Measurements from ENCODE around the gene CLIC1.

The CLIC1 gene

DNA sequence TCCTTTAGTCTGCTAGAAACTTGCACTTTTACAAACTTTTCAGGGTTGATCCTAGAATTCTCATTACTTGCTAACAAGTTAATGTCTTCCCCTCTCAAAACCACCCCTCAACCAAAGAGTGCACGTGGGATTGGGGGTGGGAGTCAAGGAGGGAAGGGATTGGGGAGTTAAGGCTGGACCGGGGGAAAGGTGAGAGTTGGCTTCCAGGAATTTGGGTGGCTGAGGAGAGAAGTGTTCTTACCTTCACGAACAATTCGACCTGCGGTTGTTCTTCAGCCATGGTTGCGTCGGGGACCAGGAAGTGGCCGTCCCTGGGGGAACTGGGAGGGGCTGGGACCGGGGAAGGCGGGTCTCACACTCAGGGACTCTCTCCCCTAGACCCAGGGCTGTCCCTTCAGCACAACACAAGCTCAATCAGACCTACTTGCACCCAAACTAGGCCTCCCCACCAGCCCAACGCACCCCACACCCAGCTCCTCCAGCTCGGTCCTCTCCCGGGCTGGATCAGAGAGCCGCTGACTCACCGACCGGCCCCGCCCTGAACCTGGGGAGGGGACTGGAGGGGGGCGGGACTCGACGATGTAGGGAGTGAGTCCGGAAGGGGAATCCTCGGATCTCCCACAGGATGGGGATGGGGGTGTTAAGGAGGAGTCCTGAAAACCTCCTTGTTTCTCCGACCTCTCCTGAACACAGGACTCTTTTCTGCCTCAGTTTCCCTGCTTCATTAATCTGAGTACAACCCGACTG is at the start of gene CLIC1:
TSS of gene CLIC1 (minus strand) at position 510 of the 747 bp plus-strand sequence. CDS start at position 280, 230 bp downstream.
- peak; percentile 69 for DNase-seq (ENCODE audit: low read depth)

DNA sequence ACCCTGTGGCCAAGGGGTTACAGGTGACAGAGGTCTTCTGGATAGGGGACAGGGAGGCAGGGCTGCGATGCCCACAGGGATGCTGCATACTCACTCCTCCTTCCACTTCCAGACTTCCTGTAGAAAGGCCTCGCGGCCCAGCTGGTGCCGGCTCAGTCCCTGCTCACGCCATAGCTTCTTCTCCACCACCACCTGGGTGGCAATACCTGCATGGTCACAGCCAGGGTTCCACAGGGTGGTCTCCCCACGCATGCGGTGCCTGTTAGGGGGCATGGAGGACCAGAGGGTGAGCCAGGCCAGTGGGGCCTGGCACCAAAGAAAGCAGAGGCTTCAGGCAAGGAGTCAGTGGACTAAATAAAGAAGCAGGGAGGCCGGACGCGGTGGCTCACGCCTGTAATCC is 49.1 kb upstream of the CLIC1 start:
- DNase-seq (ENCODE audit: low read depth): no peak

DNA sequence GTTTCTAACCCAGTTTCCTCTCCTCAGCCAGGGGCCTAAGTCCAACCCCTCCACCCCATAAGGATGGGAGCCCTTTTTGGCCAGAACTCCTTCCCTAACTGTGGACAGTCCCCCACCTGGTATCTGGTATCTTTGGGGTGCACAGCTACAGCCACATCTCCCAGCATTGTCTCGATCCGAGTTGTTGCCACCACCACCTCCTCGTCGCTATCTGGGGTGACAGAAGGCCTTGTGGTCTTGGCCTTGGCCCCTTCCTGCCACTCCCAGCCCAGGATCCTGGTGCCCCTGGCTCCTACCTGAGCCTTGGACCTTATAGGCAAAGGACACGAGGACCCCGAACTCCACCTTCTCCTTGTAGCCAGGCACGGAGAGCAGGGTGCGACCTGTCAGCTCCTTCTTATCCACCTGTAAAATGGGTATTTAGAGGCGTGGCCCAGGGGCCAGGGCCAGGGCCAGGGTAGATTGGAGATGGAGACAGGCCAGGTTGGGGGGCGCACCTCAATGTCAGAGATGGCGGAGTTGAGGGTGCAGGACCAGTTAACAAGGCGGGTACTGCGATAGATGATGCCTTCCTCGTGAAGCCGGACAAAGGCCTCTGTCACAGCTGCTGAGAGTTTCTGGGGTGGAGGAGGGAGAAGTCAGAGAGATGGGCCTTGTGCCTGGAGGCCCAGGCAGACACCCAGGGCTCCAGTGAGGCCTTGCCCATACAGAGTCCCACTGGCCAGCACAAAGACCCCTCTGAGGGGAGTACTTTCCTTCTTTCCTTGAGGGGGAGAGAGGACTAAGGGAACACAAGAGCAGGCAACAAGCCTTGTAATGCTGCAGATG is 48.0 kb upstream of the CLIC1 start:
- DNase-seq (ENCODE audit: low read depth): no peak

DNA sequence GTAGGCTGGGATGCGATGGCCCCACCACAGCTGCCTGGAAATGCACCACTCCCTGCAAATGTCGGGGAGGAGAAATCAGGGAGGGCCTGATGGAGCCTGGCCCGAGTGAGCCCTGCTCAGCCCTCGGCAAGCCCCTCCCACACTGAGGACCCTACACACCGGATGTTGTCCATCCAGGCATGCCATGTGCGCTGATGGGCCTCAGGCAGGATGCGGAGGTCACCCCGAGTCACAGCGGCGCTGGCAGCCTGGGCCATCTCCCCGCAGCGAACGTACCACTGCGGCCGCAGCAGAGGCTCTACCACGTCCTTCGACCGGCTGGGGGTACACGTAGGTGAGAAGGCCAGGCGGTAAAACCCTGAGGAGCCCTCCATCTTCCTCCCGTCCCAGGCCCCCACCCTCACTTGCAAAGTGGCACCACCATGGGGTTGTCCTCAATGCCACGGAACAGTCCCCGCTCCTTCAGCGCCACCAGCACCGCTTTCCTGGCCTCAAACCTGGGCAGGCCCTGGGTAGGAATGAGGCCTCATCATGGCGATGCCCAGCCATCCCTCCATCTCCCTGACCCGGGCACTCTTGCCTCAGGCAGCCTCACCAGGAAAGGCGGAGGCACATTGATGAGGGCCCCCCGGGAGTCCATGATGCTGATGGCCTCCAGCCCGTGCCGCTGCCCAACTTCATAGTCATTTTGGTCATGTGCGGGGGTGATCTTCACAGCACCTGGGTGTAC is 46.0 kb upstream of the CLIC1 start:
- DNase-seq (ENCODE audit: low read depth): no peak

DNA sequence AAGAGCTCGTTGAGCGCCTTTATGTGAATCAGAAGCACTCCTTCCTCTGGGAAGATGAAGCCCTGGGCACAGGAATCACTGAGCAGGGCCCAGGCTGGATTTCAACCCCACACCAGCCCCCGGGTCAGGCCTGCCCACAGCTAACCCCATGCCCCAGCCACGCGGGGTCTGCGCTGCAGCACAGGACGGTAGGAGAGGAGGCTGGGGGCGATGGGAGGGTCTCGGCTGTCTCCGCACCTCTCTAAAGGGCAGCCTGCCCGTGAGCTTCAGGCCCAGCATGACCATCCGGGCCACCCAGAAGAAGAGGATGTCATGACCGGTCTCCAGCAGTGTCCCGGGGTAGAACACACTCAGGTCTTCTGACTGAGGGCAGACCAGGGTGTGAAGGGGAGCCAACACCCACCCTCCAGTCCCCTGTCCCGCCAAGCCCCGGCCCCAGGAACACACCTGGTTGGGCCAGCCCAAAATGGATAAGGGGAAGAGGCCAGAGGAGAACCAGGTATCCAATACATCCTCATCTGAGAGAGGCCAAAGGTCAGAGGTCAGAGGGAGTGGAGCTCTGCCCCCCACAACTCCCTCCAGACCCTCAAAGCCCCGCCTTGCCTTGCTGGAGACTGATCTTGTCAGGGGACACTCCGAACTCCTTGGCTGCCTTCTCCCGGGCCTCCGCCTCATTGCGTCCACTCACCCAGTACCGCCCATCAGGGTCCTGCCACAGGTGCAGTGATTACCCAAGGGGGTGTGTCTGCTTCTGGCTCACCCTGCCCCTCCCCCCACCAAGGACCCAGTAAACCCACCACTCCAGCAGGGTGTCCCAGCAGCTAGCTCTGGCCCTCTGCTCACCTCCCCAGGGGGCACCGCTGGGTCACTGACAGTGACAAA is 45.2 kb upstream of the CLIC1 start:
- DNase-seq (ENCODE audit: low read depth): no peak

DNA sequence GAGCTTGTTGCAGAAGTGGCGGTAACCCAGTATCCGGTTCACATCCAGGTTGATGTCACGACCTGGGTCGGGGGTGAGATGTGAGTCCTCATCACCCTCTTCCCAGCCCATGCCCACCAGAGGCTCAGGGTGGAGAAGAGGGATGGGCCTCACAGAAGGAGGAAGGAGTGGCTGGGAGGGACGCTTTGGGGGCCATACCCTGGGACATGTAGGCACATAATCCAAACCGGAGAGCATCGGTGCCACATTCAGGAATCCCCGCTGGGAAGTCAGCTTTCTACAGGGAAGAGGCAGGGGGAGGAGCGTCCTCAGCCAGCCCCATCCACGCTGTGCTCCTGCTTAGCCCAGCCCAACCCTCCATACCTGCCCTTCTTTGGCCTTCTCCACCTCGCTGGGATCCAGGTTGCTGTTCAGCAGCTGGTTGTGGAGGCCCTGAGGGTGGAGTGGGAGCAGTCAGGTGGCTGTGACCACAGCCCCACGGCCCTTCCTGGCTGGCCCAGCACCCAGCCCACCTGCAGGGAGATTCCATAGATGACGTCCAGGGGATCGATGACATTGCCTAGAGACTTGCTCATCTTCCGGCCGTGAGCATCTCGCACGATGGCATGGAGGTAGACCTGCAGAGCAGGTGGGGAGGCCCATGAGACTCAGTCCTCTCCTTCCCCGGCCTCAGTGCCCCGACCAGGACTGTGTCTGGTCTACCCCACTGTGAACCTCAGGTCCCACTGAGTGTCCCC is 44.3 kb upstream of the CLIC1 start:
- DNase-seq (ENCODE audit: low read depth): no peak

DNA sequence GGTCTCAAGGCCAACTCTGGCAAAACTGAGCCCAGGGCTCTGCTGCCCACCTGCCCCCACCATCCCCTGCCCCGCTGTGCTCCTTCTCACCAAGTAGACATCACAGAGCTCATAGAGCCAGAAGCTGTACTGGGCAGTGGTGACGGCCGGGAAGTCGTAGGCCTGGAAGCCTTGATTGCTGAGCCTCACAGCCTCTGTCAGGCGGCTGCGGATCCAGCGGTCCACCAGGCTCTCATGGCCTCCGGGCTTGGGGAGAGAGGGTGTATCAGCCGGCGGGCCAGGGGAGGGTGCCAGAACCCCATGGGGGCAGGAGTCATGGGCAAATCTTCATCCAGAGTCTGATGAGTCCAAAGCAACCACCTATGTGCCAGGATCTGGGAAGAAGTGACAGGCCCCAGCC is 43.6 kb upstream of the CLIC1 start:
- DNase-seq (ENCODE audit: low read depth): no peak

DNA sequence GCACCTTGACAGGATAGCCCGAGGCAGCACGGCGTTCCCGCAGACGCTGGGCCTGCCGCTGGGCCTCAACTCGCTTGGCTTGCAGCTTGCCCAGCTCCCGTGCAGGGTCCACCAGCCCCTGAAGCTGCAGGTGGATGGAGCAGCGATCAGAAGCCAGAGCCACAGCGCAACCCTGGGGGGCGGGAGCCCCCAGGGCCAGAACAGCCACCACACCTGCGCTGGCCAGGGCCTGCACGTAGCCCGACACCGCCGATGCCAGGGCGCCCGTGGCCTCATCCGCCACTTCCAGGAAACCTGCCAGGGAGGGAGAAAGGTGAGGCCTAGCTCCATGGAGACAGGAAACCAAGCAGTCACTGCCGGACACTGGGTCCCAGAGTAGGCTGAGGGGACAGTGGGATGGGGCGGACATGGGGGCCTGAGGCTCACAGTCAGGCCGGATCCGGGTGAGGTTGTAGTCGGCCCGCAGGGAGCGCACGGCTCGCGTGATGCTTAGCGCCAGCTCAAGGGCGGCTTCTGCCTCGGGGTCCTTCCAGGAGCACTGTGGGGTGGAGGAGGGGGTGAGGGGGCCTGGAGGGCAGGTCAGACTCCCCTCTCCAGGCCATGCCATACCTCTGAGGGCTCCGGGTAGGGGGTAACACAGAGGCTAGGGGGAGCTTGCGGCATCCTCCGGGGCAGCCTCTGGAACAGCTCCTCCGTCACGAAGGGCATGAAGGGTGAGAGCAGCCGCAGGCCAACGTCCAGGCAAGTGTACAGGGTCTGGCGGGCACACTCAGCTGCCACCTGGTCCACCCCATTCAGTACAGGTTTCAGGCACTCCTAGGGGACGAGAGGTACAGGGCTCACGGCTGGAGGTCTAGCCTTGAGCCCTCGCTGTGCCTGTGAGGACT is 42.9 kb upstream of the CLIC1 start:
- DNase-seq (ENCODE audit: low read depth): no peak

DNA sequence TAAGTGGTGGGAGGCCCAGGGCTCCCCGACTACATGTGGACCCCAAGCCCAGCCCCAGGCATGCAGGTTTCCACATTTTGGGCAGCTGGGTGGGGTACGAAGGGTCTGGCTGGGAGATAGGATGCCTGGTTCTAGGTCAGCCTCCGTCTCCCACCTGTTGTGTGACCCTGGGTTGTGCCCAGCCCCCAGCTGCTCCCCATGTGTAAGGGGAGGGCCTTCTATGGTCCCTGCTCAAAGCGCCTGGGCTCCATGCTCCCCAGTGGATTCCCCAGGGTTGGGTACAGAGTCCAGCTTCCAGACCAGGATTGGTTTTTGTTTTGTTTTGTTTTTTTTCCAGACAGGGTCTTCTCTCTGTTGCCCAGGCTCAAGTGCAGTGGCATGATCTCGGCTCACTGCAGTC is 41.9 kb upstream of the CLIC1 start:
- DNase-seq (ENCODE audit: low read depth): no peak

DNA sequence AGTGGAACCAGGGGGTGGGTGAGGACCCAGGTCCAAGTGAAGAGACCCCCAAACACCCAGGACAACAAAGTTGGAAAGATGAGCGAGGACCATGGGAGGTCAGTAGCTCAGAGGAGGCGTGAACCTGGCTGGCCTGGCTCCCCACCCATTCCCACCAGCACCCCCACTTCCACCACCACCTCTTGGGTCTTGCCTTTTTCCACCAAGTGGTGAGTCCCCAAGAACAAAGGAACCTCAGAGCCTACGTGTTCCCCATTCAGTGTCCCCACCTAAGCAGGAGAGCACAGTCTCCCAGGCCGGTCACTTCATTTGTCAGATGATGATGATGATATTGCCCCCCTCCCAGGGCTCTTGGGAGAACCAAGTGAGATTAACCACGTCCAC is 41.3 kb upstream of the CLIC1 start:
- DNase-seq (ENCODE audit: low read depth): no peak

DNA sequence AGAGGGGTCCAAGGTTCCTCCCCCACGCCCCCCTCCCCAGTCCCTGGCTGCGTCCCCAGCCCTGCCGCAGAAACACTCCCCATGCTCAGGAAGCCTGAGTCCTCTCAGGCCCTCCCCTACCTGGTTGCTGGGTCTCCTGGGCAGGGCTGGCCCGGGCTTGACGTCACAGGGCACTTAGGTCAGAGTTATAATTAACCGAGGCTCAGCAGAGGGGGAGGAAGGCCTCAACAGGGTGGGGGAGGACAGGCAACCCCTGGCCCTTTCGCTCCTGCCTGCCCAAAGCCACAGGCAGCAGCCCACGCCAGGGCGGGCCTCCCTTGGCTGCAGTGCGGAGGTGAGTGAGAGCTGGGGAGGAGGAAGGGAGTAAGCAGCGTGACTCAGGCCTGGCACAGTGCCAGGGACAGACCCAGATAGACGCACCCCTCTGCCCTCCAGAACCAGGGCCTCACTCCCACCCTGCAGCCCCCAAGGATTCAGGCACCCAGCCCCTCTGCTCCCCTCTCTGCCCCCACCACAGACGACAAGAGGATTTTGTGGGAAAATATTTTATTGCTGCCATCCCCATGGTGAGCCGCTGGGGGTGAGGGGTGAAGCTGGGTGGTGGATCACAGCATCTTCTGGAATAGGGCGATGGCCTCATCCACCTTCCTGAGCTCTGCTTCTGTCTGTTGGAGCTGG is 40.8 kb upstream of the CLIC1 start, which contains the start of gene VWA7:
TSS of gene VWA7 (minus strand) at position 340 of the 678 bp plus-strand sequence. CDS start 549 bp downstream, outside the sequence.
- peak; percentile 71 for DNase-seq (ENCODE audit: low read depth)

DNA sequence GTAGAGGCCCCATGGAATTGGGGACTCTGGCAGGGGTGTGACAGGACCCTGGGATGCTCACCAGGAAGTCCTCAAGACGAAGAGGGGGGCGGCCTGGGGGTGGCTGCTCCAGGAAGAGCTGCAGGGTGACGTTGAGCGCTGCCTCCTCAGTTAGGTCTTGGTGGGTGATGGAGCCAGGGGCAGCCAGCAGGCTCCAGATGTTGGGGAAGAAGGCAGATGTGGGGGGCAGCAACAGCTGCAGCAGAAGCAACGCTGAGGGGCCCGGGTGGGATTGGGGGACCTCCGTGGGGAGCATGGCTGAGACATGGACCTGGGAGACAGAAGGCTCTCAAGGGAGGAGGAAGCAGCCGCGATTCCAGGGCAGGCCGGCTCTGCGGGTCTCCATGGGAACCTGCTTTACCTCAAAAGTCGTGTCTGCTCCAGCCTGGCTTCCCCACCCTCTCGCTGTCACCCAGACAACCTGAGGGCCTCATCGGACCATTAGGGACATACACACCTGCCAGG is 40.2 kb upstream of the CLIC1 start:
- no peak for DNase-seq (ENCODE audit: low read depth)

DNA sequence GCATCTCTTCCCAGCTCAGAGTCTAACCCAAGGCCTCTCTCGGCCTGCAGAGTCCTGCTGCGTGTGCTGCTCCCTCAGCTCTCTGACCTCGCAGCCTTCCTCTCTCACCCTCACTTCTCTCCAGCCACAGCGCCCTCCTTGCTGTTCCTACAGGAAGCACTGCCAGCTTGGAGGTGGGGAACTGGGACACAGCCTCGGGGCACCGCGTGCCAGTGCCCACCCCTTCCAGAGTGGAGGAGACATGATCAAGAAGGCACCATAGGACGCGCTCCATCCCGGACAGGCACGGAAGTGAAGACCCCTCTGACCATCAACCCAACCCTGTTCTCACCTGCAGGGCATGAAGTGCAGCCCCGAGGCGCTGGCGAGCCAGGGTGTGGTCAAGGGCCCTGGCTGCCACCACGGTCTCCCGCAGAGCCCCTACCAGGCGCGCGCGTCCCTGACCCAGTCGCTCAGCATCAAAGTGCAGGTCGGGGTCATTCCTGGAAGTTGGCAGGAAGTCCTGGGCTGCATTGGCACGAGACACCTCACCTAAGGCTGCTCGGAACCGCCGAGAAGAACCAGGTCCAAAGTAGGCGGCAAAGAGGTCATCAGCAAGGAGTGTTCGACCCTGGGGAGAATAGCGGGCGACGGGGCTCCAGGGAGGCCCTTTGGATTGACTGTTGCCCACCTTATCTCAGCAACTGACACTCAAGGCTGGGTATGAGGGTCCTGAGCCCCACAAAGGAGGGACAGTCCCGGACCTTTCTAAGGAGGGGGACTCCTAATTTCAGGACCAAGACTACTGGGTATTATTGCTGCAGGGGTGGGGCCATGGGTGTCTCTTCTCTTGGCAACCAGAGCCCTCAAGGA is 39.5 kb upstream of the CLIC1 start:
- DNase-seq (ENCODE audit: low read depth): no peak

DNA sequence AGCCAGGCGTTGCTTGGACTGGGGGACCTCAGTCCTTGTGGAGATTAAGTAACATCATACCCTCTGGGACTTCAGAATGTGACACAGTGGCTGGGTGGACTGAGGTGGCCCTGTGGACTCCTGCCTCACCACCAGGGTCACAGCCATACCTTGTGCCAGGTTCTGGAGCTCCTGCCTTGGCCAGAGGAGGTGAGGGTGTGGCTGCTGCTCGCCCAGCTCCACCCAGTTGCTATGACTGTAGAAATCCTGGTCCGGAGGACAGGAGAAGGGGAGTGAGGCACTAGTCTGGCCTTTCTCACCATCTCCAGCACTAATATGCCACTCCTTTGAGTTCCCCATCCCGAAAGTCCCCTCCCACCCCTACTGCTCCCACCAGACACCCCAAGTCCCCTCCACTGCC is 38.9 kb upstream of the CLIC1 start:
- no peak for DNase-seq (ENCODE audit: low read depth)

DNA sequence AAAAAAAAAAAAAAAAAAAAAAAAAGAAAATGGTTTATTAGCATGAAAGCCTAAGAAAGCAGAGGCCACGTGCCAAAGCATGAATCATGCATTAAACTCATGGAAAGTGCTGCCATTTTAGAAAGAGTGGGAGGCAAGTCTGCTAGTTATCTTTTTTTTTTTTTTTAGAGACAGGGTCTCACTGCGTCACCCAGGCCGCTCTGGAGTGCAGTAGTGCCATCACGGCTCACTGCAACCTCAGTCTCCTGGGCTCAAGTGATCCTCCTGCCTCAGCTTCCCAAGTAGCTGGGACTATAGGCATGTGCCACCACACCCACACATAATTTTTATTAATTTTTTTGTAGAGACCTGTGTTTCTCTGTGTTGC is 35.6 kb upstream of the CLIC1 start:
- no peak for DNase-seq (ENCODE audit: low read depth)

DNA sequence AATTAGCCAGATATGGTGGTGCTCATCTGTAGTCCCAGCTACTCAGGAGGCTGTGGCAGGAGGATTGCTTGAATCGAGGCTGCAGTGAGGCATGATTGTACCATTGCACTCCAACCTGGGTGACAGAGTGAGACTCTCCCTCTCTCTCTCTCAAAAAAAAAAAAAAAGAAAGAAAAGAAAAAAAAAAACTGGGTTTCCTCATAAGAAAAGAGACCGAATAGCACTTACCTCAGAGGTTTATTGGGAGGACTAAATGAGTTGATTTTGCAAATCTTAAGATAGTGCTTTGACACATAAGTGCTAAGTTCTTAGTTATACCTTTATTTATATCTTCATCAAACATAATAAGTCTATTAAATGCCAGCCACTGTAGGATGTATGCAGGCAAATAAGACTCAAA is 34.5 kb upstream of the CLIC1 start:
- no peak for DNase-seq (ENCODE audit: low read depth)

DNA sequence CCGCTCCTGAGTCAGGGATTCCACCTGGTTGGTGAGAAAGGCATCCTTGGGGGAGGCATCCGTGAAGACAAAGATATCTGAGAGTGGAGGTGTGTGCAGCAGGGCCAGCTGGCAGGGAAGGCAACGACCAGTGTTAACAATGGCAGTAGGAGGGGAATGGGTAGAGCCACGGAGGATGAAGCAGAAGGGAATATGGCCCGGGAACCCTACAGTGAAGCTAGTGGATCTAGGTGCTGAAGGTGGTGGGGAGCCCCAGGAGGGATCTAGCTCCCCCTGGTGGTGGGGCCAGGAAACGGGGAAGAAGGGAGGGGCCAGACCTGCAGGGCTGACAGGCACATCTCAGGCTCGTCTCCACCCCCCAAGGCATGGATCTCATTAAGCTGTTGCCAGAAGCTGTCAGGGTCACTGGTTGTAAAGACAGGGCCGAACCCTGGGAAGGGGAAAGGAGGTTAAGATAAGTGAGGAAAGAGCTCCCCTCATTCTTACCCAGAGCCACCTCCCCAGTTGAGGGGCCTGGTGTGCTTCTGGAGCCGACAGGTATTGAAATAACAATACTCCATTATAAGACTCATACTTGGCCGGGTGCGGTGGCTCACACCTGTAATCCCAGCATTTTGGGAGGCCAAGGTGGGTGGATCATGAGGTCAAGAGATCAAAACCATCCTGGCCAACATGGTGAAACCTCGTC is 33.5 kb upstream of the CLIC1 start:
- peak; percentile 69 for DNase-seq (ENCODE audit: low read depth)
